ENCODE results near the gene CRY1.

The CRY1 gene

GRCh38 chr12:107093417-107094182 lies at the start of gene CRY1:
TSS of gene CRY1 (minus strand) at chr12:107093549. CDS start at chr12:107092961, 588 bp downstream.
- peak; percentile 97 for DNase-seq (ENCODE audit: low spot score)

DNA sequence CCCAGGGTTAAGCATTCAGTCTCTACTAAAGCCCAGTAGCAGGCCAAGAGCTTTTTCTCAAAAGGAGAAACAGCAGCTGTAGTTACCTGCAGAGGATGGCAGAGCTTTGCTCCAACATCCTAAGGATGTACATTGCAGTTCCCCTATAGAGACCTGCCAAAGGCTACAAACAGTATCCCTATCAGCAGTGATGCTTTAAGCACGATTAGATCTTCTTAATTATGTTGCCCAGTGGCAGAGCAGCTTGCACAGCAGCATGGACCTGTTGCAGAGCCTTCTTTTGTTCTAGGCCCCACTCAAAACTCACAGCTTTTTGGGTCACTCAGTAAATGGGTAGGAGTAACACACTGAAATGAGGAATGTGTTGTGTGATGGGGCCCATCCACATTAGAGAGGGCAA lies 46.4 kb upstream of the CRY1 start:
- DNase-seq (ENCODE audit: low spot score), result no peak

GRCh38 chr12:107138990-107139389 lies 45.6 kb upstream of the CRY1 start:
- DNase-seq (ENCODE audit: low spot score), result no peak

GRCh38 chr12:107135177-107135576 lies 41.8 kb upstream of the CRY1 start:
- no peak for DNase-seq (ENCODE audit: low spot score)

- no peak for DNase-seq (ENCODE audit: low spot score)
Measured at GRCh38 chr12:107134558-107134957, 41.2 kb upstream of the CRY1 start.

GRCh38 chr12:107133462-107133861 lies 40.1 kb upstream of the CRY1 start:
- DNase-seq (ENCODE audit: low spot score), result no peak

DNA sequence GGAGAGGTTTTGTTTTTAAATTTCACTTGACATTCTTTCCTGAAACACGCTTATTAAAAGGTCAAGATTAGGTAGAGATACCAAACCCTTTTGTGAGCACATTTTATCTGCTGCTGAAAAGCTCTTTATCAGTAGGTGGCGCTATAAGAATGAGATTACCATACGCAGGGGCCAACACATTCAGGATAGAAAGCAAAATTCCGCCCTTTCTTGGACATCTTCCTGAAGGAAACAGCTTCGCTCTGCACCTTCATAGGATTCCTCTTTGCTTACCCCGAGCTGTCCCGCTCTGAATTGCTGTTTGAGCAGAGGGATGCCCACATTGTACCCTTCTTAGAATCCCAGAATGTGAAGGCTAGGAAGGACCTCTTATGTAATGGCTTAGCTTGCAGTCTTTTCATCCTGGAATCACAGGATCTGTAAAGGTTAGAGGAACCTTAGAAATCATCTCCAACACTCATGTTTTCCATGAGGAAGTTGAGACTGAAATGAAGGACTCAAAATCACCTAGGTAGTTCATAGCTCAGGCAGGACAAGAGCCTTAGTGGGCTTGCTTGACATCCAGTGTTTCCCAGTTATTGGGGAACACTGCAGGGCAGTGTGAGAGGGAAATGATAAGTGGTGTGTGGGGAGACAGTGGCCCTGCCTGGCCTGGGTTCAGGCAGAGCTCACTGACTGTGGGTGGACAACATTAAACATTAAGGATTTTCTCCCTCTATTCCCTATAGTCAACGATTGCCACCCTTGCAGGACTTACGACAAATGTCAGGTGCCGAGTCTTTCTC lies 38.7 kb upstream of the CRY1 start:
- DNase-seq (ENCODE audit: low spot score), result peak; percentile 83

DNA sequence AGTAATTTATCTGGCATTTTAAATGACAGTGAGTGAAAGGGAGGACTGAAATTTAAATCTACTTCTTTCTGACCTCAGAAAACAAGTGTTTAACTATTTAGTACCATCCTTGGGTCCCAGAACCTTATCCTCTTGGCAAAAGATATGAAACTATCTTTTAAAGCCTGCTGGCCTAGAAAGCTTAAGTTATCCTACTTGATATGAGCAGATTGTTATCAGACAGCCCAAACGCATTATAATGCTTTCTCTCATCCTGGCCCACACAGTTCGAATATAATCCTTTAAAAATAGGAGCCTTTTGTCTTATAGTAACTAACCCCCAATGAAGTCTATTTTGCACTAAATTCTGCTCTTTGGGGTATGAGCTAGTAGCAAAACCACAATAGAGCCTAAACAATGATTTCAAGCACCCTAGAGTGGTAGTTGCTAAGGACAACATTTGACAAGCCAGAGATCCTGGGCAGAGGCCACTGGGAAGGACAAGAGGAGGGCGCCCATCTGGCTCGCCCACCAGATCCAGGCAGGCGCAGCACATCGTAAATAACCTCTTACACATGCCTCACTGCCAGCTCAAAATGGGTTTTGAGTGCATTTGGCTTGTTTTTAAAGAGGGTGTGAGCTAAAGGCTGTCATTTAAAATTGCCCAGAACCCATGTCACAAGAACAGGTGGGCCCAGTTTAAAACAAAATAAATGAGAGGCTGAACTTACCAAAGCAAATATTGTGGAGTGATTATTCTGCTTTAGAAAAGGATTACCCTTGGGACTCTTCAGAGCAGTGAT lies 37.7 kb upstream of the CRY1 start:
- DNase-seq (ENCODE audit: low spot score), result no peak

DNA sequence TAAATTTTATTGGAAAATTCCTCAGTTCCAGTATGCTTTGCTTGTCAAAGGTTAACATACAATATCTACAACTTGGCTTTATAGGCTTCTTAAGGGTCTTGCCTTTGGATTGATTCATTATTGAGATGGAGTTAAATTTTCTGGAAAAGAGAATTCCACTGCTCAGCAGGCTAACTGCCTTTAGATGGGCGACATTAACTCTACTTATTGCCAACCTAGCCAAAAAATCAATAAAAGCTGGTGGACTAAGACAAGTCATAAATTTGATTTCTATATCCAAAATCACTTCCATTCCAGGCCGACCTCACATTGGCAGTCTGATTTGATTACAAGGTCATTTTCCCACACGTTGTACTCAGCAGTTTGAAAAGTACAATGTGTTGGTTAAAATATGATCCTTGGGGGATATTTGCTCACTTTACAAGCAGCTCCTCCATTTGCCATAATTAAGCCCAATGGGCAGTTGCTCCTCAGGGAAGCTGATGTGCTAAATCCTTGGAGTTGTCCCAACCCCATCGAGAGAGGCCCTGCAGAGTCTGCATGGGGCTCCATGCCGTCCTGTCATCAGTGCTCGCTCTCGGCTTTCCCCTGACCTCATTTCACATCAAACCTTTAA lies 36.1 kb upstream of the CRY1 start:
- DNase-seq (ENCODE audit: low spot score), result no peak

GRCh38 chr12:107127482-107128430 lies 34.4 kb upstream of the CRY1 start:
- no peak for DNase-seq (ENCODE audit: low spot score)

DNA sequence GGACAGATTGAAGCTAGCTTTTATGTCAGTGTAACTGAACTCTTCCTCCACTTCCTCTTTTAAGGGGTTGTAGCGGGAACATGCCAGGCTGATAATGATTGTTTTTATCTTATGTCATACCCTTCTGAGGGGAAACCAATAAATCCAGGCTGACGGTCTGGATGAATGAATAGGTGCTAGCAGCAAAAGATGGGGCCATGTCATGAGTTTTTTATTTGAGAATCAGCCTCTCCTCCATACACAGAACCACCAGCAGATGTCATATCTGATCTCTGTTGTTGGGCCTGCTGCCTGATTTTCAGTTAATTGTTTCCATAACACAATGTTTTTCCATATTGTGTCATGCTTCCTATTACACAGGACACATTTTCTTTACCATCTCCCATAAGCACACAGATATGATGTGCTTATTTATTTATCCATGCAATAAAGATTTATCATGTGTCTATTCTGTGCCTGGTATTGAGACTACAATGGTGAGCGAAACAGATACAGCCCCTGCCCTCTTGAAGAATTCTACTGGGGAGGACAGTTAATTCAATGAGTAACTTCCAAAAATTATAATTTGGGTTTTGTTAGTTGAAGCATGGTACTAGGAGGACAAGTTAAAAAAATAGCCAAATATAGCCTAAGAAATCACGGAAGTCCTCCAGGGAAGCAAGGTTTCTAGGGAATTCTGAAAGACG lies 33.6 kb upstream of the CRY1 start:
- peak; percentile 33 for DNase-seq (ENCODE audit: low spot score)

DNA sequence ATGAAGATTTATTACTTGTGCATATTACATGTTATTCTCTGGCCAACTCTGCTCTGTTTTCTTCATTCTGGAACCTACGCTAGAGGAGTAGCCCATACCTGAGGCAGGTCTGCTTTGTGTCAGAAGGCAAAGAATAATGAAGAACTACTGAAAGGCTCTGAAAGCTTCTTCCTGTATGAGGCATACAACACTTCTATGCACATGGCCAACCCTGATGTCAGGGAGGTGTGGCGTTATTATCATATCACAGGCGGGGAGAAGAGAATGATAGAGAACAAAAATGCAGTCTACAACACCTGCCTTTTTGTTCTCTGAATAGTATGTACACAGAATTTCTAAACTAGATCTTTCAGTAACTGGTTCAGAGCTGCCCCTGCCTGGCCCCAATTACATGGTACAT lies 32.5 kb upstream of the CRY1 start:
- DNase-seq (ENCODE audit: low spot score), result no peak

GRCh38 chr12:107122452-107122958 lies 29.2 kb upstream of the CRY1 start:
- DNase-seq (ENCODE audit: low spot score), result no peak

- DNase-seq (ENCODE audit: low spot score), result no peak
Measured at GRCh38 chr12:107119091-107119490, 25.7 kb upstream of the CRY1 start.

DNA sequence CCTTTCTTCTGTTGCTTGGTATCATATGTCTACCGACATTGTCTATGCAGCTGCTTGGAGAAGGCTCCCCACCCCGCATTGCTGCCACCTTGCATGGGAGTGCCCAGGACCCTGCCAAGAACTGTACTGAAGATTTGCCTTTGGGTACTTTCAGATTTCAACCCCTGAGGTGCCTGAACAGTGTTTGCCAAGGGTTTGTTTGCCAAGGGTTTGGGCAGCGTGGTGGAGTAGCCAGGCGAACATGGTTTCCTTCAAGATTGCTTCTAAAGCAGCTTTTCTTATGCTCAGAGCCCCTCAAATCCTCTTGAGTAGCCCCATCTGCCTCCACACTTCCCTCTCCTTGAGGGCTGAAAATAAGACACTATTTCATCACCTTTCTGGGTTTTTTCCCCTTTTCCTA lies 25.3 kb upstream of the CRY1 start:
- DNase-seq (ENCODE audit: low spot score), result no peak

GRCh38 chr12:107115119-107115518 lies 21.8 kb upstream of the CRY1 start:
- DNase-seq (ENCODE audit: low spot score), result no peak

GRCh38 chr12:107111314-107111713 lies 18.0 kb upstream of the CRY1 start:
- DNase-seq (ENCODE audit: low spot score), result no peak

GRCh38 chr12:107109726-107110719 lies 16.7 kb upstream of the CRY1 start:
- DNase-seq (ENCODE audit: low spot score), result no peak

DNA sequence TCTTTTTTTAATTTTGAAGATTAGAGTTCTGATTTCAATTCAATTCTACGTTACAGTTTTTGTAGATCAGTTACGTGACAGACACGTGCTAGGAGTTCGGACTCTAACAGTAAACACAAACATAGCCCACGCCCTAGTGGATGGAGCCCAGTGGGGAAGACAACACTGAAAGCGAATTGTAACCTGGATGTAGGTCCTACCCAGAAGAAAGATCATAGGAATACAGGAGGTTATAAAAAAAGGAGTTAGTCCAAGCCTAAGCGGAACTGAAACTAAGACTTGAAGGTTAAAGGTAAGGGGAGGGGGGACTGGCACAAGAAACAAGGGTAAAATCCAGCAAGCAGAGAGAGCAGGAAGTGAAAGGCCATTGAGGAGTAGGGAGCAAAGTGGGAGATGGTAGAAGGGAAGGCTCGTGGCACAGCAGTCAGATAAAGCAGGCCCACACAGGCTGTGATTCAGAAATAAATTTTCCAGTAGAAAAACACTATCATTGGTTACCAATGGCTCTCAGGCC lies 15.7 kb upstream of the CRY1 start:
- DNase-seq (ENCODE audit: low spot score), result no peak
